Keratinocyte (primary cell): ENCODE results near the gene SOWAHD.

Experiments used
- EZH2 ChIP-seq: IDR thresholded peaks from one replicate; pipeline ENCODE4 v1.6.1; 2012; ENCODE audit warnings: inconsistent platforms, mild to moderate bottlenecking, low read length, moderate library complexity
- TF ChIP-seq, protein P1 (sequence below), 3 experiments: IDR thresholded peaks in 1 of 3; conservative IDR thresholded peaks in 1 of 3; optimal IDR thresholded peaks in 1 of 3; 2 replicates in 2 of 3; 3 replicates in 1 of 3; pipeline versions ENCODE3 to v1.5.1; 2011; ENCODE audit warnings: low read length in 3 of 3, mild to moderate bottlenecking in 3 of 3, moderate library complexity in 2 of 3, control low read depth in 1 of 3, inconsistent platforms in 1 of 3; ENCODE audit not compliant: insufficient read depth in 2 of 3; ENCODE audit errors: extremely low read depth in 1 of 3

DNA sequence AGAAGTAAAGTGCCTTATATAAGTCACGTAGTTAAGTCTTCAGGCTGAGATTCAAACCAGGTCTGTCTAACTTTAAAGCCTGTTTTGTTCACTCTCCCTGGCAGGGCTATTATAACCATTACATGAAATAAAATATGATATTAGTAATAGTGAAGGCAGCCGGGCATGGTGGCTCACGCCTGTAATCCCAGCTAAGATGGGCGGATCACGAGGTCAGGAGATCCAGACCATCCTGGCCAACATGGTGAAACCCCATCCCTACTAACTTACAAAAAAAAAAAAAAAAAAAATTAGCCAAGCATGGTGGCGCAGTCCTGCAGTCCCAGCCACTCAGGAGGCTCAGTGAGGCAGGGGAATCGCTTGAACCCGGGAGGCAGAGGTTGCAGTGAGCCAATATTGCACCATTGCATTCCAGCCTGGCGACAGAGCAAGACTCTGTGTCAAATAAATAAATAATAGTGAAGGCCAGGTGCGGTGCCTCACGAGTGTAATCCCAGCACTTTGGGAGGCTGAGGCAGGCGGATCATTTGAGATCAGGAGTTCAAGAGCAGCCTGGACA, 22.1 kb upstream of the SOWAHD start:
- TF ChIP-seq, protein P1, sequence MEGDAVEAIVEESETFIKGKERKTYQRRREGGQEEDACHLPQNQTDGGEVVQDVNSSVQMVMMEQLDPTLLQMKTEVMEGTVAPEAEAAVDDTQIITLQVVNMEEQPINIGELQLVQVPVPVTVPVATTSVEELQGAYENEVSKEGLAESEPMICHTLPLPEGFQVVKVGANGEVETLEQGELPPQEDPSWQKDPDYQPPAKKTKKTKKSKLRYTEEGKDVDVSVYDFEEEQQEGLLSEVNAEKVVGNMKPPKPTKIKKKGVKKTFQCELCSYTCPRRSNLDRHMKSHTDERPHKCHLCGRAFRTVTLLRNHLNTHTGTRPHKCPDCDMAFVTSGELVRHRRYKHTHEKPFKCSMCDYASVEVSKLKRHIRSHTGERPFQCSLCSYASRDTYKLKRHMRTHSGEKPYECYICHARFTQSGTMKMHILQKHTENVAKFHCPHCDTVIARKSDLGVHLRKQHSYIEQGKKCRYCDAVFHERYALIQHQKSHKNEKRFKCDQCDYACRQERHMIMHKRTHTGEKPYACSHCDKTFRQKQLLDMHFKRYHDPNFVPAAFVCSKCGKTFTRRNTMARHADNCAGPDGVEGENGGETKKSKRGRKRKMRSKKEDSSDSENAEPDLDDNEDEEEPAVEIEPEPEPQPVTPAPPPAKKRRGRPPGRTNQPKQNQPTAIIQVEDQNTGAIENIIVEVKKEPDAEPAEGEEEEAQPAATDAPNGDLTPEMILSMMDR (optimal IDR thresholded peaks at IDR 0.05 in 1 of 3, IDR thresholded peaks at IDR 0.05 in 1 of 3, conservative IDR thresholded peaks at IDR 0.05 in 1 of 3; ENCODE audit: extremely low read depth in 1 of 3, insufficient read depth in 2 of 3, low read length in 3 of 3): no peak
- TF ChIP-seq EZH2: no peak
